IMR-90 (cell line): ENCODE data around the gene GPR160. TPM values are rescaled to one million over a fixed set of nuclear protein-coding genes. Genes with fewer than 3 reads are reported as not detected.

Experiments used
- ATAC-seq: fragments of 200-7000 bp; cut with Tn5 transposase; 2 replicates; pipeline ENCODE4 v1.9.1; 2020; ENCODE audit warnings: low read depth, mild to moderate bottlenecking, moderate library complexity
- BruUV-seq: library from RNA; stranded (reverse); fragments of 400-500 nt; replicated peaks from 2 replicates; lab custom pipeline; 2021; lab: Mats Ljungman, UMichigan
- CTCF ChIA-PET: fragments of 300-600 bp; formaldehyde crosslinking; extraction: SDS; loops from one replicate; lab custom pipeline; 2021; ENCODE audit warnings: antibody characterized with exemption; lab: Yijun Ruan, JAX
- POLR2A ChIA-PET: fragments of 300-600 bp; sonication (Branson Sonifier 250); formaldehyde crosslinking; loops from one replicate; lab custom pipeline; 2022; ENCODE audit warnings: antibody characterized with exemption; ENCODE audit not compliant: unreplicated experiment; lab: Charles Lee
- DNase-seq: peaks from one replicate; pipeline ENCODE4 v3.0.0; 2013
- H2AFZ ChIP-seq: replicated peaks from 2 replicates; pipeline ENCODE3; 2013; ENCODE audit warnings: low read length, mild to moderate bottlenecking; ENCODE audit not compliant: poor library complexity
- H2AK5ac ChIP-seq: 2 replicates; pipeline ENCODE4 v1.6.1; 2013; ENCODE audit warnings: low read depth, low read length, inconsistent platforms
- H2AK9ac ChIP-seq: replicated peaks from 2 replicates; pipeline ENCODE3; 2013; ENCODE audit warnings: mild to moderate bottlenecking, low read depth, low read length, moderate library complexity; ENCODE audit not compliant: poor library complexity
- H2BK120ac ChIP-seq: 2 replicates; pipeline ENCODE4 v1.6.1; 2013; ENCODE audit warnings: low read depth, low read length, inconsistent platforms
- H2BK15ac ChIP-seq: 3 replicates; pipeline ENCODE4 v1.6.1; 2013; ENCODE audit warnings: low read depth, low read length, inconsistent platforms
- H2BK20ac ChIP-seq: 2 replicates; pipeline ENCODE4 v1.6.1; 2013; ENCODE audit warnings: low read depth, mild to moderate bottlenecking, inconsistent platforms, low read length, moderate library complexity
- H2BK5ac ChIP-seq: 2 replicates; pipeline ENCODE4 v1.6.1; 2013; ENCODE audit warnings: mild to moderate bottlenecking, low read depth, low read length, inconsistent platforms; ENCODE audit not compliant: poor library complexity, severe bottlenecking
- H3K14ac ChIP-seq: replicated peaks from 2 replicates; pipeline ENCODE4 v1.6.1; 2013; ENCODE audit warnings: low read depth, low read length, inconsistent platforms
- H3K18ac ChIP-seq: 2 replicates; pipeline ENCODE4 v1.6.1; 2013; ENCODE audit warnings: low read depth, low read length, control low read depth
- H3K23ac ChIP-seq: 2 replicates; pipeline ENCODE4 v1.6.1; 2013; ENCODE audit warnings: low read depth, low read length, inconsistent platforms
- H3K27ac ChIP-seq: 2 replicates; pipeline ENCODE4 v1.5.1; 2013; ENCODE audit warnings: mild to moderate bottlenecking, control low read depth, low read length; ENCODE audit not compliant: insufficient read depth
- H3K27me3 ChIP-seq: 2 replicates; pipeline ENCODE4 v1.6.1; 2013; ENCODE audit warnings: low read length; ENCODE audit not compliant: control insufficient read depth, insufficient read depth
- H3K36me3 ChIP-seq: 2 replicates; pipeline ENCODE4 v1.6.1; 2013; ENCODE audit warnings: low read length, mixed read lengths; ENCODE audit not compliant: control insufficient read depth, insufficient read depth
- H3K4ac ChIP-seq: 2 replicates; pipeline ENCODE4 v1.6.1; 2013; ENCODE audit warnings: low read depth, low read length, inconsistent platforms
- H3K4me1 ChIP-seq: 2 replicates; pipeline ENCODE4 v1.6.1; 2013; ENCODE audit warnings: low read length, mixed read lengths; ENCODE audit not compliant: control insufficient read depth, insufficient read depth
- H3K4me2 ChIP-seq: 2 replicates; pipeline ENCODE4 v1.6.1; 2013; ENCODE audit warnings: low read depth, mild to moderate bottlenecking, control low read depth, low read length, moderate library complexity
- H3K4me3 ChIP-seq: 2 replicates; pipeline ENCODE4 v1.5.1; 2013; ENCODE audit warnings: low read depth, mild to moderate bottlenecking, control low read depth, low read length, moderate library complexity; ENCODE audit not compliant: insufficient read depth
- H3K56ac ChIP-seq: 2 replicates; pipeline ENCODE4 v1.6.1; 2013; ENCODE audit warnings: low read length, inconsistent platforms; ENCODE audit not compliant: insufficient read depth; ENCODE audit errors: extremely low read depth
- H3K79me1 ChIP-seq, 2 experiments: 2 replicates each; pipeline ENCODE4 v1.6.1; 2013; ENCODE audit warnings: low read length in 2 of 2, inconsistent platforms in 1 of 2, low read depth in 1 of 2
- H3K9ac ChIP-seq: 2 replicates; pipeline ENCODE4 v1.6.1; 2013; ENCODE audit warnings: low read depth, low read length, control low read depth
- H3K9me1 ChIP-seq: 2 replicates; pipeline ENCODE4 v1.6.1; 2013; ENCODE audit warnings: low read length, inconsistent platforms; ENCODE audit not compliant: insufficient read depth
- H3K9me3 ChIP-seq: 2 replicates; pipeline ENCODE4 v1.6.1; 2013; ENCODE audit warnings: low read length; ENCODE audit not compliant: control insufficient read depth, insufficient read depth
- H4K20me1 ChIP-seq: 2 replicates; pipeline ENCODE4 v1.6.1; 2013; ENCODE audit warnings: low read length, inconsistent platforms; ENCODE audit not compliant: insufficient read depth
- H4K5ac ChIP-seq: 2 replicates; pipeline ENCODE4 v1.6.1; 2013; ENCODE audit warnings: mild to moderate bottlenecking, low read depth, low read length, control low read depth
- H4K8ac ChIP-seq, 2 experiments: 2 replicates each; pipeline ENCODE4 v1.6.1; 2013; ENCODE audit warnings: low read depth in 2 of 2, low read length in 2 of 2, control low read depth in 1 of 2, inconsistent platforms in 1 of 2
- H4K91ac ChIP-seq: 2 replicates; pipeline ENCODE4 v1.6.1; 2013; ENCODE audit warnings: low read depth, low read length, inconsistent platforms; ENCODE audit not compliant: insufficient read depth
- CEBPB ChIP-seq: IDR thresholded peaks from 2 replicates; pipeline ENCODE4 v1.6.1; 2012; ENCODE audit warnings: low read depth, low read length, improper control_type of control experiment
- CHD1 ChIP-seq: IDR thresholded peaks from 2 replicates; pipeline ENCODE4 v1.6.1; 2012; ENCODE audit warnings: low read depth, low read length, improper control_type of control experiment
- ELK1 ChIP-seq: fragments of 150-350 bp; IDR thresholded peaks from 2 replicates; pipeline ENCODE4 v1.6.1; 2016; ENCODE audit warnings: low read depth, mild to moderate bottlenecking, low read length, moderate library complexity, borderline replicate concordance
- FOS ChIP-seq: fragments of 150-350 bp; IDR thresholded peaks from 2 replicates; pipeline ENCODE4 v1.6.1; 2016; ENCODE audit warnings: low read depth, low read length
- MAFK ChIP-seq: IDR thresholded peaks from 2 replicates; pipeline ENCODE4 v1.6.1; 2012; ENCODE audit warnings: low read depth, low read length, improper control_type of control experiment
- MXI1 ChIP-seq: IDR thresholded peaks from 2 replicates; pipeline ENCODE4 v1.6.1; 2012; ENCODE audit warnings: low read depth, mild to moderate bottlenecking, low read length, moderate library complexity, borderline replicate concordance
- NFE2L2 ChIP-seq: fragments of 150-350 bp; IDR thresholded peaks from 2 replicates; pipeline ENCODE4 v1.6.1; 2016; ENCODE audit warnings: low read depth, mild to moderate bottlenecking, low read length
- POLR2A ChIP-seq: IDR thresholded peaks from 2 replicates; pipeline ENCODE4 v1.6.1; 2012; ENCODE audit warnings: mild to moderate bottlenecking, low read depth, low read length
- RAD21 ChIP-seq: IDR thresholded peaks from 2 replicates; pipeline ENCODE4 v1.6.1; 2012; ENCODE audit warnings: low read length, improper control_type of control experiment
- RCOR1 ChIP-seq: IDR thresholded peaks from 2 replicates; pipeline ENCODE4 v1.6.1; 2012; ENCODE audit warnings: mild to moderate bottlenecking, low read length, improper control_type of control experiment; ENCODE audit not compliant: insufficient replicate concordance
- RFX5 ChIP-seq: IDR thresholded peaks from 2 replicates; pipeline ENCODE4 v1.8.0; 2012; ENCODE audit warnings: low read depth, mild to moderate bottlenecking, low read length, moderate library complexity
- SMC3 ChIP-seq: fragments of 150-350 bp; IDR thresholded peaks from 2 replicates; pipeline ENCODE4 v1.6.1; 2016; ENCODE audit warnings: low read depth, mild to moderate bottlenecking, antibody characterized with exemption, low read length, moderate library complexity
- USF2 ChIP-seq: fragments of 150-350 bp; IDR thresholded peaks from 2 replicates; pipeline ENCODE4 v1.6.1; 2017; ENCODE audit warnings: mild to moderate bottlenecking, antibody characterized with exemption, low read length, low read depth
- WGBS, 2 experiments: methylation state at CpG; one replicate each; pipeline versions ENCODE4 v1.1.5 to v1.1.7; 2013; ENCODE audit warnings: missing lambda C conversion rate in 2 of 2; ENCODE audit not compliant: insufficient read length in 1 of 2; ENCODE audit errors: extremely low coverage in 2 of 2; 5-methylcytosine and 5-hydroxymethylcytosine counted together
- dilution Hi-C: fragments of 300-500 bp; cut with HindIII; formaldehyde crosslinking; loops from one replicate; pipeline ENCODE4 v1.14.3; 2018; ENCODE audit warnings: low sequenced_read_pairs; ENCODE audit not compliant: unreplicated experiment
- in situ Hi-C: fragments of 300-500 bp; cut with MboI; formaldehyde crosslinking; loops from 3 replicates; pipeline ENCODE4 v1.14.3; 2019; ENCODE audit warnings: low sequenced_read_pairs, inconsistent platforms, mixed read lengths
- intact Hi-C: fragments of 100-400 bp; cut with micrococcal nuclease; formaldehyde crosslinking; loops from 2 replicates; pipeline ENCODE4 v1.10.0; 2022
- polyA plus RNA-seq, 3 experiments: library from polyadenylated mRNA; depleted of rRNA; stranded (reverse); fragments of >200 nt; gene quantifications; 2 replicates each; pipeline ENCODE4 v1.2.3, GENCODE V29; 2012; ENCODE audit warnings: low replicate concordance in 1 of 3
- total RNA-seq: library from RNA; depleted of rRNA; stranded (reverse); fragments of >200 nt; gene quantifications from 2 replicates; pipeline ENCODE4 v1.2.3, GENCODE V29; 2012

GPR160 gene
- total and polyA plus RNA-seq, 2 of the 4 experiments (the other 2 are of a cell fraction) = 0.09 to 0.18 TPM

- POLR2A ChIA-PET = interaction anchor here (0.6 kb wide), 1 partner anchor 12 kb away, joined by 3 read pairs; no protein-coding TSS in a partner anchor
- Histone ChIP-seq H3K9me1 (no peaks in the 10 kb centered on the region), H3K4me3 (no peak overlapping the region), H4K8ac (no peak overlapping the region), H4K5ac (no peak overlapping the region), H3K14ac (no peak overlapping the region), H2BK20ac (no peak overlapping the region), H4K20me1 (no peaks in the 10 kb centered on the region), H3K4me1 (no peaks in the 10 kb centered on the region), H3K27me3 (peaks cover 3% of the 10 kb centered on the region; the same call in 1 of the 2 replicates), H3K9ac (no peak overlapping the region), H3K18ac (no peak overlapping the region), H3K4me2 (no peak overlapping the region), H2BK120ac (no peak overlapping the region), H2AFZ (no peak overlapping the region), H3K4ac (no peak overlapping the region), H2AK5ac (no peak overlapping the region), H2BK15ac (no peak overlapping the region), H3K9me3 (no peaks in the 10 kb centered on the region), H3K27ac (no peak overlapping the region), H2BK5ac (no peak overlapping the region), H3K36me3 (no peaks in the 10 kb centered on the region), H2AK9ac (no peak overlapping the region), H3K23ac (no peak overlapping the region), H3K79me1 (no peaks in the 10 kb centered on the region), H4K91ac (no peak overlapping the region), H3K56ac (no peak overlapping the region)
- WGBS, 2 experiments = no CpG with 5 or more reads among the region's 4 CpGs
- CTCF ChIA-PET = interaction anchor here (0.6 kb wide), 1 partner anchor 68 kb away, joined by 5 read pairs; no protein-coding TSS in a partner anchor
- intact Hi-C loops (no loop called here), dilution Hi-C loops (no loop called here), in situ Hi-C loops (no loop called here)
- no TSS peak for BruUV-seq
- no peak for TF ChIP-seq RCOR1
- no peak for TF ChIP-seq CHD1
- no peak for TF ChIP-seq MAFK
- no peak for TF ChIP-seq USF2
- no peak for TF ChIP-seq RAD21
- TF ChIP-seq NFE2L2 = no peak
- no peak for TF ChIP-seq FOS
- no peak for TF ChIP-seq POLR2A
- TF ChIP-seq ELK1 = no peak
- TF ChIP-seq MXI1 = no peak
- no peak for TF ChIP-seq RFX5
- TF ChIP-seq CEBPB = no peak
- no peak for TF ChIP-seq SMC3
- ATAC-seq (no peak), DNase-seq (no peak)
These were observed 15.5 kb upstream of the GPR160 start for GRCh38 chr3:170022336-170022735.
